HG02938 (cell line): Measurements from ENCODE around the gene SCNN1B.
"Not testable (repeated sequence)": the region's sequence is repeated elsewhere in the genome, so short reads cannot be mapped to it uniquely, and the experiment has no call there.

Experiments
- ATAC-seq: cut with Tn5 transposase; IDR thresholded peaks from one replicate; pipeline ENCODE4 v1.9.1; 2021; ENCODE audit warnings: mild to moderate bottlenecking, moderate library complexity; ENCODE audit not compliant: unreplicated experiment

SCNN1B gene, protein sequence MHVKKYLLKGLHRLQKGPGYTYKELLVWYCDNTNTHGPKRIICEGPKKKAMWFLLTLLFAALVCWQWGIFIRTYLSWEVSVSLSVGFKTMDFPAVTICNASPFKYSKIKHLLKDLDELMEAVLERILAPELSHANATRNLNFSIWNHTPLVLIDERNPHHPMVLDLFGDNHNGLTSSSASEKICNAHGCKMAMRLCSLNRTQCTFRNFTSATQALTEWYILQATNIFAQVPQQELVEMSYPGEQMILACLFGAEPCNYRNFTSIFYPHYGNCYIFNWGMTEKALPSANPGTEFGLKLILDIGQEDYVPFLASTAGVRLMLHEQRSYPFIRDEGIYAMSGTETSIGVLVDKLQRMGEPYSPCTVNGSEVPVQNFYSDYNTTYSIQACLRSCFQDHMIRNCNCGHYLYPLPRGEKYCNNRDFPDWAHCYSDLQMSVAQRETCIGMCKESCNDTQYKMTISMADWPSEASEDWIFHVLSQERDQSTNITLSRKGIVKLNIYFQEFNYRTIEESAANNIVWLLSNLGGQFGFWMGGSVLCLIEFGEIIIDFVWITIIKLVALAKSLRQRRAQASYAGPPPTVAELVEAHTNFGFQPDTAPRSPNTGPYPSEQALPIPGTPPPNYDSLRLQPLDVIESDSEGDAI

DNA sequence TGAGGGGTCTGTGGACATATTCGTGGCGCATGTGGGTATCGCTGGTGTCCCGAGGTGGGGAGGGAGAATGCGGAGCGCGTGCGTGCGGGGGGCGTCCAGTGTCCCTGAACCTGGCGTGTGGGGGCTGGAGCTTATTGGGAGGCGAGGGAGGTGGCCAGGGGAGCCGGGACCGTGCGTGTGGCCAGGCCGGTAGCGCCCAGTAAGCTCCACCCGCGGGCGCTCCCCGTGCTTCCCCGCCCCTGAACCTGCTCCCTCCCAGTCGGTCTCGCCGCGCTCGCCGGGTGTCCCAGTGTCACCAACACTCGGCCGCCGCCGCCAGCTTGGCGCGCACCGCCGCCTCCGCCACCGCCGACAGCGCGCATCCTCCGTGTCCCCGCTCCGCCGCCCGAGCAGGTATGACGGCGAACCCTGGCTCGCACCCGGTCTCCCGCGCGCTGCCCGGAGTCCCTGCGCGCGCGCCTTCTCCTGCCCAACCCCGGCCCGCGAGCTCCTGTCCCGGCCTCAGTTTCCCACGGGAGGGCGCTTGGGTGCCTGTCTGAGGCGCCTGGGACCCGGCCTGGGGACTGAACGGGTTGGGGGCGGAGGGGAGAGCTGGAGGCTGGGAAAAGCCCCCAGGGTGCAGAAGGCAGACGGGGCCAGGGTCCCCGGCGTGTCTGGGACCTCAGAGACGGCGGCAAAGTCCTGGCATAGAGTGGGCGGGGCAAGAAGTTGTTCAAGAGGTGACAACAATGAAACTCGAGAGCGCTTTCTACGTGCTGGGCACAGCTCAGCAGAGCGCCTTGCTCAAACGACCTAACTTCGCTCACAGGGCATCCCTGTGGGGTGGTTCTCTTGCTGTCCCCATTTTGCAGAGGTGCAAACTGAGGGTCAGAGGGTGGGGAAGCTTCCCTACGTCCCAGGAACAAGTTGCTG, at the start of gene SCNN1B:
SCNN1B (plus strand) TSS at position 258 of the 912 bp plus-strand sequence. CDS start 46,298 bp downstream, outside the sequence.
- no peak for ATAC-seq

DNA sequence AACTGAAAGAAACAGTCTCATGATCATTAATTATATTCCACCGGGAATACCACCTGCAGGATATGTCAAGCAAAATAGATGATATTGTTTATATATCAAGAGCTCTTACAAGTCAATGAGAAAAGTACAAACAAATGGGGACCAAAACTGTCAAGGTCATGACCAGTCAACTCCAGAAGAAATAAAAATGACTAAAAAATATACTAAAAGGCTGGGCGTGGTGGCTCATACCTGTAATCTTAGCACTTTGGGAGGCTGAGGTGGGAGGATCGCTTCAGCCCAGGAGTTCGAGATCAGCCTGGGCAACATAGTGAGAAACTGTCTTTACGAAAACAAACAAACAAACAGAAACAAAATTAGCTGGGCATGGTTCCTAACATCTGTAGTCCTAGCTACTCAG, 49.8 kb upstream of the SCNN1B start:
- no peak for ATAC-seq

DNA sequence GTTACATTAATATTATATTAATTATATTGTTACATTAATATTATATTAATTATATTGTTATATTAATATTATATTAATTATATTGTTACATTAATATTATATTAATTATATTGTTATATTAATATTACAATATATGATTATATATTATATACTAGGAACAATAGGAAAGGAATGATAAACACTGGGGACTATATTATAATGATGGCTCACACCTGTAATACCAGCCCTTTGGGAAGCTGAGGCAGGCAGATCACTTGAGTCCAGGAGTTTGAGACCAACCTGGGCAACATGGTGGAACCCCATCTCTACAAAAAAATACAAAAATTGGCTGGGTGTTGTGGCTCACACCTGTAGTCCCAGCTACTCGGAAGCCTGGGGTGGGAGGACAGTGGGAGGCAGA, 48.5 kb upstream of the SCNN1B start:
- not testable (repeated sequence) for ATAC-seq

DNA sequence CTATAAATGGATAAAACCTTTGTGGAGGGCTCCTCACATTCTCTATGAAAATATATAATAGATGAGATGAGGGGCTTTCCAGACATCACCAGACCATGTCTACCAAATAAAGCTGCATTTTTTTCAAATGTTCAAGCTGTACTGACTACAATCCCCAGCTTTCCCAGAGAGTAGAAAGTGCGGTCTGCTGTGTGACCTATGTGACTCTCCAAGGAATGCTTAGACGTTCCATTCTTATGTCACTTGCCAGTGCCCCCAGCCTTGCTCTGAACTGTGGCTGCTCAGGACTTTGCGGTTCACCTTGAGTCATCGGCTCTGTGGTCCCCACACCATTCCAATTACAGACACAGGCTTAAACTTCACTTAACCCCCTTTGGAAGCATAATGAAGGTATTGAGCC, 47.8 kb upstream of the SCNN1B start:
- no peak for ATAC-seq

DNA sequence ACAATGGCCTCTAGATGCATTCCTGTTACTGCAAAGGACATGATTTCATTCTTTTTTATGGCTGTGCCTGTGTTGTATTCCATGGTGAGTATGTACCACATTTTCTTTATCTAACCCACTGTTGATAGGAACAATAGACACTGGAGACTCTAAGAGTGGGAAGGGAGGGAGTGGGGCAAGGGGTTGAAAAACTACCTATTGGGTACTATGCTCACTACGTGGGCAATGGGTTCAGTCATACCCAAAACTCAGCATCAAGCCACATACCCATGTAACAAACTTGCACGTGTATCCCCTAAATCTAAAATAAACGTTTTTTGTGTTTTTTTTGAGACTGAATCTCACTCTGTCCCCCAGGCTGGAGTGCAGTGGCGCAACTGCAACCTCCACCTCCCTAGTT, 47.1 kb upstream of the SCNN1B start:
- ATAC-seq, result no peak

DNA sequence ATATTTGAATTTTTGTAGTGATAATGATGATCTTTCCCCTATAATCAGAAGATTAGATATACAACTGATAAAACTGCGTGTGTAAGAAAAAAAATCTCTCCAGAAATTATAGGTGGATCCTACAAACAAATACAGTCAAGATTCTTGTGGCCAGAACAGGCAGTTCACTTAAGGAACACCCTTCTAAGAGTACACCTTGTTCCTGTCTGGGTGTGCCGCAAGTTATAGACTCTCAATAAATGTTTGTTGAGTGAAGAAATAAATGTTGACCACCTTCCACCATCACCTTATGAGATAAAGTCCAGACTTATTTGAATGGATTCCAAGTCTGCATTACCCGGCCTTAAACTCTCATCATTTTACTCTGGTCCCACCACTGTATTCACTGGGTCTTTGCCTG, 45.7 kb upstream of the SCNN1B start:
- ATAC-seq, result no peak

DNA sequence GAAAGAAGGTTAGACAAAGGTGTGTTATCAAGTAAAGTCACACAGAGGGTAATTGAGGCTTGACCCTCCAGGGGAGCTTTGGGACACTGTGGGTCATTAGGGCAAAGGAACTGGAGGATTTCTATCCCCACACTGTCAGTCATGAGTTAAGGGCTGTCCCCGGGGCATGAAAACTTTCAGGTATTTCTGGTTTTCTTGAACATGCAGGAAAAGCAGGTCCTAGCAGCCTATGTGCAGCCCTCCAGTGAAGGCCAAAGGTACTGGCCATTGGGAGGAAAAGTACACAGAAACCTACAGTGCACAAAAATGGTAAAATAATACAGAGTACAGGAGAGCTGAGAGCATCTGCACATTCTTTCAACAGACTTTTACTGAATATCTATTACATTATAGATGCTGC, 44.4 kb upstream of the SCNN1B start:
- ATAC-seq, result no peak

DNA sequence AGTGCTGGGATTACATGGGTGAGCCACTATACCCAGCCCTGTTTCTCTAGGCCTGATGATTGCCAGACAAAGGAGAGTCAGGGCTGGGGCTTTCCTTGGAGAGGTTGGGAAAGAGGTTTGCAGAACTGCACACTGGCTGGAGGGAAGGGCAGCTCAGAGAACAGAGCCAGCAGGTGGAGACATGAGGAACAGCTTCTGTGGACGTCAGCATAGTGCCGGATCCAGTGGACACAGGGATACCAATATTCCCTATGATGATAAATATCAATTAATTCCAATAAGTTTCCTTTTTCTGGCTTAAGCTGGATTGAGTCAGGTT, 43.2 kb upstream of the SCNN1B start:
- ATAC-seq, result no peak

DNA sequence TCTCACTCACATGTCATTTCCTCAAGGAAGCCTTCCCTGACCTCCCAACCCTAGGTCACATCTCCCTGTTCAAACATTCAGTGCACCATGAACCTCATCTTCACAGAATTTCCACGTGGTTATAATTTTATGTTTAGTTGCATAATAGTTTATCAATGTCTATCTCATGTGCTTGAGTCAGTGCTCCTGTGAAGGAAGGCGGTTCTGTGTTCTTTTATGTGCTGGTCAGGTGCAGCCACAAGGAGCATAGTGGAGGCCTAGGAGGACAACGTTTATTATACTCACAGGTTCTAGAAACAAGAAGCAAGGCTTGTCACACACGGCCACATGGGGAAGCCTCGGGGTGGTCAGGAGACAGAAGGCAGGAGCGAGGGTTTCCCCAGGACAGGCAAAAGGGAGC, 34.5 kb upstream of the SCNN1B start:
- no peak for ATAC-seq

DNA sequence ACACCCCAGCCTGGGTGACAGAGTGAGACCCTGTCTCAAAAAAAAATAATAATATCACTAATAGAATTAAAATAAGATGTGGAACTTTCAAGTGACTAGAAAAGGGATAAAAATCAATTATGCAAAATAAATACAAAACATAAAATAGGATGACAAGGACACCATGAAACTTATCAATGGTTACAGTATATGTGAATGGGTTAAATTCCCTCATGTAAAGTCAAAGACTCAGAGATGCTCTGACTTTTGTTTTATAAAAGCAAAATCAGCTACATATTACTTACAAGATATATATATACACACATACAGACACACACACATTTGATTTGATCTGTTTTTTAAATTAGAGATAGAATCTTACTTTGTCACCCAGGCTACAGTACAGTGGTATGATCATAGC, 33.5 kb upstream of the SCNN1B start:
- ATAC-seq, result no peak

DNA sequence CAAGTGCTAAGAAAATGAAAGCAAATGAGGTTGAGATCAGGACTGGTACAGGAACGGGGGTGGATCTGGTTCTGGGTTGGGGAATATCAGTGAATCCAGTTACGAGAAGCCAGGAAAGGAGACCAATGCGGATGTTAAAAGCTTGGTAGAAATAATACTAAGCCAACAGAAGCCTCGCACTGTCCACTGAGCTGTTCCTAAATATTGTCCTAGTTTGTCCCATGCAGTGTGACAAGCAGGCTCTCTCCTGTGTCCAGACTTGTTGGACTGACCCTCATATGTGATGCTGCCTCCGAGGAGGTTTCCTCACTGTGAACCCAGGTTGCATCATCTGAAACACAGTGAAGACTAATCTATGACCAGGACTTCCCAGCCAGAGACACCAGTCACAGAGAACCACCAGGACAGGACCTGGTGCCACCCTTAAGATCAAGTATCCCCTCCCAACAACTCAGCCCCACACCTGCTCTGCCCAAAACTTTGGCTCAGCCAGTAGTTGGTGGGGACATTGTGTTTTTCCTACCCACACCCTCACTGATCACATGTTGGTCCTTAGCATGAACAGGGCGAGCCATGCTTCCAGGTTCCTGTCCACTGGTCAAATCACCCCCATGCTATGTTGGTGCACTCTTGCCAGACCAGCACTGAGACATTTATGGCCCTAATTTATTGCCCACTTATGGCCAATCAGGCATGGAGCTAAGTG, 32.7 kb upstream of the SCNN1B start:
- no peak for ATAC-seq

DNA sequence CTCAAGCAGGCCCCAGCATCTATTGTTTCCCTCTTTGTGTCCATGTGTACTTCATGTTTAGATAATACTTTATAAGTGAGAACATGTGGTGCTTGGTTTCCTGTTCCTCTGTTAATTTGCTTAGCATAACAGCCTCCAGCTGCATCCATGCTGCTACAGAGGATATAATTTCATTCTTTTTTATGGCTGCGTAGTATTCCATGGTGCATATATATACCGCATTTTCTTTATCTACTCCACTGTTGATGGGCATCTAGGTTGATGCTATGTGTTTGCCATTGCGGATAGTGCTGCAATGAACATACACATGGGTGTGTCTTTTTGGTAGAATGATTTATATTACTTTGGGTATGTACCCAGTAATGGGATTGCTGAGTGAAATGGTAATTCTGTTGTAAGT, 31.4 kb upstream of the SCNN1B start:
- ATAC-seq, result no peak

DNA sequence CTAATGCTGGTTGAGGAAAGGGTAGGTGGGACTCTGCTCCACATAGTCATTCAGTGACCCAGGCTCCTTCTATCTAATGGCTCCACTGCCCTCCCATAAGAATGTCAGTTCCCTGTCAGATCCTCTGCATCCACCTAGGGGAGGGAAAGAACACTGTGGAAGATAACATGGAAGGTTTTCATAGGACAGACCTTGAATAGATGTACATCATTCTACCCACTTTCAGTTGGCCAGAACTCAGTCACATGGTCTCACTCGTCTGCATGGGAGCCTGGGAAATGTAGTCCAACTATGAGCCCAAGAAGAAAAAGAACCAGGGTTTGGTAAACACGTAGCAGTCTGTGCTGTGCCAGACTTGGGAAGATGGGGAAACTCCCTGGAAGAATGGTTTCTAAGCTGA, 27.1 kb upstream of the SCNN1B start:
- ATAC-seq, result no peak

DNA sequence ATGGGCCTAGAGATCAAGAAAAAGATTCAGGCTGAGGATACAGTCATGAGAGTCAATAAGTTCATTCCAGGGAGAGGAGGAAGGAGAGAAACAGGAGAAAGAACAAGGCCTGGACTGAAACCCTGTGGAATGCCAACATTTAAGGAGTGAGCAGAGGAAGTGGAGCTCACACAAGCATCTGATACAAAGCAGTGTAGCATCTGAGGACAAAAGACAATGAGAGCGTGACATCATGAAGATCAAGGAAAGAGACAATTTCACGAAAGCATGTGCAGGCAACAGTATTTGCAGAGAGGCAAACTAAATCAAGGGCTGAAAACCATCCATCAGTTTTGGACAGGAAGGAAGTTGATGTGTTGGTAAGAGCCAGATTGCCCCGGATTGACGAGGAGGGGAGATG, 25.3 kb upstream of the SCNN1B start:
- no peak for ATAC-seq

DNA sequence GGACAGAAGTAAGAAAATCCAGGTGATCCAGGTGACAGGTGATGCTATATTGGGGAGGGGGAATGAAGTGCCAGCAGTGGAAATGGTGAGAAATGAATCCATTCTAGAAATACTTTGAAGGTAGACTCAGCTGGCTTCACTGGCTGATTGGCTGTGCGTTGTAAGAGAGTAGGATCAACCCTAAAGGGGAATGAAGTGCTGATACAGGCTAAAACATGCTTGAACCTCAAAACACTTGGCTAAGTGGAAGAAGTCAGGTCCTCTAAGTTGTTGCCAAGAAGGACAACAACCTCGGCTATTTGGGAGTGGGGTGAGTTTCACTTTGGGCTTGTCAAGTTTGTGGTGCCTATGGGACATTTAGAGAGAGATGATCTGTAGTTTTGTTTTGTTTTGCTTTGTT, 24.1 kb upstream of the SCNN1B start:
- ATAC-seq, result no peak

DNA sequence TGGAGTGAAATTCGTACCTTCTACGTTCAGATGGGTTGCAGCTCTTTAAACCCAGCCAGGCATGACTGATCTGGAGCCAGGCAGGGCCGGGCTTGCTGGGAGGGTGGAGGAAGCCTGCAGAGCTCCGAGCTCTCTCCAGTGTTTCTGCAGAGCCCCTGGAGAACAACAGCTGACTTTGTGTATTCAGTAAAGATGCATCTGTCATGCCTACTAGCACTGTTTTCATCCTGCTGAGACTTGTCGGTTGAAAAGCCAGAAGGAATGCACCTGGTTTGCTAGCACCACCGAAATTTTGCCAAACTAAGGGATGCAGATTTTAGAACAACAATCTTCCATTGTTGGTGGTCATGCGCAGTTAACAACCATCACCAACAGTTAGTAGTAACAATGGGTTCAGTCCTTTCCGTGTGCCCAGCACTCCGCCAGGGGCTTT, 22.4 kb upstream of the SCNN1B start:
- no peak for ATAC-seq

DNA sequence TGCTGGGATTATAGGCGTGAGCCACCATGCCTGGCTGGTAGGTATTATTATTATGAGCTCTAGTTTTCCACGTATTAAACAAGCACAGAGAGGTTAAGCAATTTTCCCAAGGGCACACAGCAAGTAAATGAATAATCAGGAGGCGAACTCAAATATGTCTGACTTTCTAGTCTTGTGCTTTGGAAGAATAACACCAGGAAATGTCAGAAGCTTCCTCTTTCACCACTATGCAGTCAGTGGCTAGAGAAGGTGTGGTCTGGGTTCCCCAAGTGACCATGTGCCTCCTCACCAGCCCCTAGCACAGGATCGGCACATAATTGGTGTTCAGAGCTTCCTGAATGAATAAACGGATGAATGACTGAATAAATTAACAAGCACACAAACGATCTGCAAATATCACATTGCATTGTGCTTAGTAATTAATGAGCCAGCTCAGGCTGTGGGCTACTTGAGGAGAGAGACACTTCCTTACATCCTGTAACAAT, 21.6 kb upstream of the SCNN1B start:
- no peak for ATAC-seq

DNA sequence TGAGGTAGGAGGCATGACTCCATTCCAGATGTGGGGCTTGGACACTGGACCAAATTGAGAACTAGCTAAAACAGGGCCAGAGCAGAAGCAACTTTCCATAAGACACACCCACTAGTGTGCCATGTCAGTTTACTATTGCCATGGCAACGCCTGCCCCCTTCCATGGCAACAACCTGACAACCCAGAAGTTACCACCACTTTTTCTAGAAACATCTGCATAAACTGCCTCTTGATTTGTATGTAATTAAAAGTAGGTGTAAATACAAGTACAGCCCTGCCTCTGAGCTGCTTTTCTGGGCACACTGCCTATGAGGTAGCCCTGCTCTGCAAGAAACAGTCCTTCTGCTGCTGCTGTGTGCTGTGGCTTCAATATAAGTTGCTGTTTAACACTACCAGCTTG, 19.5 kb upstream of the SCNN1B start:
- ATAC-seq, result no peak

DNA sequence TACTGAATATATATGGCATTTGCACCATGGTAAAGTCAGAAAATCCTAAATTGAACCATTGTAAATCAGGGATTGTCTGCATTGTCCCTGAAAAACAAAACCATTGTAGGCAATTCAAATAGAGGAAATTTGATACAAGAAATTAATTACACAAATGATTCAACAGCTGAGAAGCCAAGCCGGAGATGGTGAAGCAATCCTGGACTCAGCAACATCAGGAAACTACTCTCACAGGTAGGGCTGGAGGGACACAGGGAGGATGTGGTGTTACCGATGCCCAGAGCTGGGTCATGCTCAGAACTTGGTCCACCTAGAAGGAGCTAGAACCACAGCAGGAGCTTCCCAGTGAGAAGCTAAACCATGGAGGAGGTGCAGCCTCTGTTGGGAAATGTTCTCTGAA, 18.5 kb upstream of the SCNN1B start:
- ATAC-seq, result no peak

DNA sequence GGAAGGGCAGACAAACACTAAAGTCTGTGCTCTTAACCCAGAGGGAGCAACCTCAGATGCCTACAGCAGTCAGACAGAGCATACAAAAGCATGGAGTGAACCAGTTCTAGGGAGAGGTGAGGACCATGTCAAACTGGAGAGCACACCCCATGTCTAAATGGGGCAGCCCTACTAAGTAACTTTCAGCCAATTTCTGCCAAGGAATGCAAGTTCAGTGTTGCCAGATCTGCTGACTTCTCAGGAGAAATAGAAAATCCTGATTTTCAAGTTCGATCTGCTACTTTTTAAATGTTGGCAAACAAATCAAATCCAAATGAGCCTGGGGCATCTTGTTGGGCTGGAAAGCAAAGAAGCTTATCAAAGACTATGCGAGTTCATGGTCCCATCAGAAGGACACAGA, 17.5 kb upstream of the SCNN1B start:
- no peak for ATAC-seq

DNA sequence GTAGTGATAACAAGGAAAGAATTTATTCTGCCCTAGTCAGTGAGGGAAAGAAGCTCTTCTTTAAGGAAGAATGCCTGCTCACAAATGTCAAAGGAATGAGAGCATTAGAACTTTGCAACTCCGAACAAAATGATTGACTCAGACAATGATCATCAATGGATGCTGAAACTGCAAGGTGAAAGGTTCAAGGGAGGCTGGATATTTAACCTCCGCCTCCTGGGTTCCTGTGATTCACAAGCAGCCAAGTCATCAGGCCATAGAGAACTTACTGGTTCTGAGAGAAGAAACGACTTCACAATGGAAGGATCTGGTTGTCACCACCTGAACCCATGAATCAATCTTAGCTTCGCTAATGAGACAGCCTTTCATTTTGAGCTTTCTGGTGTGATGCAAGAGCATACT, 16.0 kb upstream of the SCNN1B start:
- ATAC-seq, result no peak
